B cell (primary cell): ENCODE data around the gene PCGF5. TPM values are rescaled to one million over a fixed set of nuclear protein-coding genes. Genes with fewer than 3 reads are reported as not detected.

Experiments
- ATAC-seq: fragments of 200-7000 bp; cut with Tn5 transposase; one replicate; pipeline ENCODE4 v1.10.0; 2021; ENCODE audit warnings: low read depth, mild to moderate bottlenecking, moderate number of reproducible peaks, moderate library complexity
- CTCF ChIA-PET: fragments of 350-600 bp; sonication (Branson Sonifier 250); formaldehyde crosslinking; loops from one replicate; lab custom pipeline; 2021; ENCODE audit warnings: antibody characterized with exemption, inconsistent platforms; lab: Charles Lee
- POLR2A ChIA-PET: fragments of 350-600 bp; sonication (Branson Sonifier 250); formaldehyde crosslinking; loops from one replicate; lab custom pipeline; 2021; ENCODE audit warnings: antibody characterized with exemption; lab: Charles Lee
- DNase-seq: peaks from one replicate; pipeline ENCODE4 v3.0.0; 2013
- H2AFZ ChIP-seq: 2 replicates; pipeline ENCODE4 v1.6.1; 2012; ENCODE audit warnings: mild to moderate bottlenecking, low read depth, low read length; ENCODE audit not compliant: insufficient read depth, poor library complexity, severe bottlenecking
- H3K27ac ChIP-seq, 2 donors: 1 replicate in 1 of 2; 2 replicates in 1 of 2; pipeline ENCODE4 v1.5.1; 2012 to 2013; ENCODE audit warnings: low read length in 2 of 2, mild to moderate bottlenecking in 2 of 2, moderate library complexity in 1 of 2
- H3K27me3 ChIP-seq, 4 experiments: fragments of 200-600 bp in 1 of 4; sonication (generic) in 1 of 4; replicated peaks in 1 of 4; 1 replicate in 2 of 4; 2 replicates in 2 of 4; pipeline versions ENCODE4 v1.6.1 to v1.7.0; 2013 to 2016; ENCODE audit warnings: low read length in 3 of 4, mild to moderate bottlenecking in 2 of 4, mixed read lengths in 1 of 4, moderate library complexity in 1 of 4; ENCODE audit not compliant: insufficient read depth in 4 of 4, control insufficient read depth in 3 of 4; ENCODE audit errors: control extremely low read depth in 1 of 4
- H3K36me3 ChIP-seq, 2 experiments: replicated peaks in 1 of 2; 1 replicate in 1 of 2; 2 replicates in 1 of 2; pipeline versions ENCODE4 v1.6.1 to v1.7.1; 2013; ENCODE audit warnings: low read length in 1 of 2; ENCODE audit not compliant: insufficient read depth in 2 of 2, control insufficient read depth in 1 of 2; ENCODE audit errors: control extremely low read depth in 1 of 2, extremely low read depth in 1 of 2
- H3K4me1 ChIP-seq, 2 donors: fragments of 200-600 bp in 1 of 2; sonication (generic) in 1 of 2; 1 replicate in 1 of 2; 2 replicates in 1 of 2; pipeline versions ENCODE4 v1.5.1 to v1.6.1; 2013 to 2017; ENCODE audit warnings: low read length in 2 of 2; ENCODE audit not compliant: control insufficient read depth in 2 of 2, insufficient read depth in 2 of 2
- H3K4me2 ChIP-seq: replicated peaks from 2 replicates; pipeline ENCODE3; 2012; ENCODE audit warnings: mild to moderate bottlenecking, low read depth, low read length; ENCODE audit not compliant: poor library complexity, severe bottlenecking
- H3K4me3 ChIP-seq, 5 experiments: fragments of 200-600 bp in 1 of 5; sonication (generic) in 1 of 5; 1 replicate in 3 of 5; 2 replicates in 2 of 5; pipeline versions ENCODE4 v1.5.1 to v1.7.0; 2011 to 2016; ENCODE audit warnings: low read length in 4 of 5, mild to moderate bottlenecking in 4 of 5, low read depth in 2 of 5, control low read depth in 1 of 5, moderate library complexity in 1 of 5; ENCODE audit not compliant: insufficient read depth in 1 of 5; ENCODE audit errors: control extremely low read depth in 1 of 5, extremely low read depth in 1 of 5
- H3K79me2 ChIP-seq: fragments of 200-600 bp; sonication (generic); one replicate; pipeline ENCODE4 v1.6.0; 2016; ENCODE audit warnings: low read length; ENCODE audit not compliant: control insufficient read depth, insufficient read depth
- H3K9ac ChIP-seq: fragments of 200-600 bp; sonication (generic); 2 replicates; pipeline ENCODE4 v1.6.1; 2017; ENCODE audit warnings: mild to moderate bottlenecking, low read length, moderate library complexity
- H3K9me3 ChIP-seq, 3 donors: one replicate each; pipeline versions ENCODE4 v1.6.1 to v1.7.1; 2013; ENCODE audit warnings: low read length in 2 of 3; ENCODE audit not compliant: control insufficient read depth in 2 of 3, insufficient read depth in 1 of 3; ENCODE audit errors: control extremely low read depth in 1 of 3
- H4K20me1 ChIP-seq: 2 replicates; pipeline ENCODE4 v1.6.0; 2012; ENCODE audit warnings: mild to moderate bottlenecking, low read length; ENCODE audit not compliant: insufficient read depth, control insufficient read depth, poor library complexity, severe bottlenecking
- H3K27ac Mint-ChIP-seq: one replicate; pipeline ENCODE4 v1.8.0; 2021; ENCODE audit warnings: mixed read lengths
- H3K27me3 Mint-ChIP-seq: one replicate; pipeline ENCODE4 v1.8.0; 2021; ENCODE audit warnings: mixed read lengths
- H3K4me1 Mint-ChIP-seq: one replicate; pipeline ENCODE4 v1.8.0; 2021; ENCODE audit warnings: mixed read lengths
- H3K4me3 Mint-ChIP-seq: one replicate; pipeline ENCODE4 v1.8.0; 2021; ENCODE audit warnings: mixed read lengths
- H3K9me3 Mint-ChIP-seq: one replicate; pipeline ENCODE4 v1.8.0; 2022; ENCODE audit warnings: mixed read lengths; ENCODE audit not compliant: insufficient read depth
- EZH2 ChIP-seq: IDR thresholded peaks from 2 replicates; pipeline ENCODE4 v1.6.1; 2012; ENCODE audit warnings: borderline replicate concordance, low read depth, mild to moderate bottlenecking, moderate library complexity, low read length; ENCODE audit not compliant: insufficient read depth, poor library complexity, severe bottlenecking
- WGBS: methylation state at CpG from one replicate; pipeline ENCODE4 v1.1.5; 2013; ENCODE audit warnings: missing lambda C conversion rate; ENCODE audit not compliant: insufficient coverage; 5-methylcytosine and 5-hydroxymethylcytosine counted together
- intact Hi-C: fragments of 100-400 bp; cut with micrococcal nuclease; formaldehyde crosslinking; loops from one replicate; pipeline ENCODE4 v1.10.0; 2022
- polyA plus RNA-seq: library from polyadenylated mRNA; depleted of rRNA; stranded (reverse); fragments of >200 nt; gene quantifications from 2 replicates; pipeline ENCODE4 v1.2.3, GENCODE V29; 2012
- total RNA-seq, 2 donors: library from RNA; stranded (reverse); fragments of 120-200 nt in 1 of 2; gene quantifications; 1 replicate in 1 of 2; 2 replicates in 1 of 2; pipeline versions ENCODE4 v1.2.3 to v1.2.4, GENCODE V29; 2013 to 2022
- TF ChIP-seq, protein P1 (sequence below): fragments of 200-600 bp; IDR thresholded peaks from one replicate; pipeline ENCODE4 v1.8.0; 2022; ENCODE audit warnings: antibody characterized with exemption, mild to moderate bottlenecking

The PCGF5 gene
- total and polyA plus RNA-seq, 2 donors (not counting 1 experiment from before 2014, with no cell fraction given) = 37.6 to 102 TPM

DNA sequence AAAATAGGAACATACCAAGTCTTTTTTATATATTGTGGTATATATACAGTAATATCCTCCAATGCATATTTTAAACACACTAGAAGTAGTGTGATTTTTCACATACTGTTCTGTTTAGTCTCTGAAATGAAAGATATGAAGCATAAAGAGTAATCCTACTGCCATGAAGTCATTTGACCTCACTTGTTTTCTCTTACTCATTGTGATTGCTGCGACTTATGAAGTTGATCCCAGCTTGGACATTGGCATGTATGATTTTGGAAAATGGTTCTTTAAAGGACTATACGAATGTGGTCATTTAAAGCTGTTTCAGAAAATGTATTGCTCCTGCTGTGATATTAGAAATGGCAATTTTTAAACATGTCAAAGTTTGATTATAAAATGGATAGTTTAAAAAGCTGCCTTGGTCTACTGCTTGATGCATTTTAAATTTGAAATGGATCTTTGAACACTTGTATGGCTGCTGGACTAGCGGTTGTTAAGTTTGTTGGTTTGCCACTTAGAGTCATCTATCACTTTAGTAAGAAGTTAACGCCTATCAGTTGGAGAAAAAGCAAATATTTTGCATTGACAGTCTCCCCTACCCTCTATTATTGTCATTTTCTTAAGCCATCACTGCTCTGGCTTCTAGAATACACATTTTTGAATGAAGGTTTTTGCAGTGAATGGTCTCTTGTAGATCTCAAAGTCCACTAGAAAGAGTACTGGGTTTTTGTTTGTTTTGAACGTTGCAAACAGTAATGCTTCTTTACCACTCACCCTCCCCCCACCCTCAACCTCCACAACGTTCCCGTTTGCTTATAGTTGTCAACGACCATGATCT, 881 bp upstream of the PCGF5 start:
- Mint-ChIP-seq H3K4me1 (peaks cover 70% of the 10 kb centered on the region), H3K27me3 (no peaks in the 10 kb centered on the region), H3K27ac (peak overlapping the region; percentile 97), H3K4me3 (peak overlapping the region; percentile 87), H3K9me3 (no peaks in the 10 kb centered on the region)
- peaks cover 89% of the 10 kb centered on the region for H3K79me2 ChIP-seq
- peak overlapping the region in 4 of 5 experiments; percentile 27 to 67 (median 47) for H3K4me3 ChIP-seq
- peaks cover 22% of the 10 kb centered on the region for H4K20me1 ChIP-seq
- peak overlapping the region; percentile 60 to 80 for H3K27ac ChIP-seq
- whole genome bisulfite sequencing = 40% methylated on average over 5 of the region's 8 CpGs
- ChIA-PET POLR2A (interaction anchor here (3.6 to 4.9 kb wide), 2 partner anchors 18 to 57 kb away, joined by 18 to 39 read pairs; no protein-coding TSS in a partner anchor), CTCF (interaction anchor here (0.9 to 2.8 kb wide), 10 partner anchors 14 to 213 kb away, joined by 3 to 16 read pairs (median 5); no protein-coding TSS in a partner anchor)
- peak overlapping the region; percentile 87 for H3K4me2 ChIP-seq
- H3K36me3 ChIP-seq = peaks cover 0 to 7% of the 10 kb centered on the region in 2 experiments
- DNase-seq (no peak), ATAC-seq (no peak)
- intact Hi-C loops = loop anchor here (1.0 to 10.0 kb wide), 7 partner anchors 9 to 705 kb away; partner anchors contain the start of genes BTAF1 and HECTD2
- H3K9me3 ChIP-seq = no peaks in the 10 kb centered on the region
- TF ChIP-seq EZH2 = no peak
- TF ChIP-seq, protein P1, sequence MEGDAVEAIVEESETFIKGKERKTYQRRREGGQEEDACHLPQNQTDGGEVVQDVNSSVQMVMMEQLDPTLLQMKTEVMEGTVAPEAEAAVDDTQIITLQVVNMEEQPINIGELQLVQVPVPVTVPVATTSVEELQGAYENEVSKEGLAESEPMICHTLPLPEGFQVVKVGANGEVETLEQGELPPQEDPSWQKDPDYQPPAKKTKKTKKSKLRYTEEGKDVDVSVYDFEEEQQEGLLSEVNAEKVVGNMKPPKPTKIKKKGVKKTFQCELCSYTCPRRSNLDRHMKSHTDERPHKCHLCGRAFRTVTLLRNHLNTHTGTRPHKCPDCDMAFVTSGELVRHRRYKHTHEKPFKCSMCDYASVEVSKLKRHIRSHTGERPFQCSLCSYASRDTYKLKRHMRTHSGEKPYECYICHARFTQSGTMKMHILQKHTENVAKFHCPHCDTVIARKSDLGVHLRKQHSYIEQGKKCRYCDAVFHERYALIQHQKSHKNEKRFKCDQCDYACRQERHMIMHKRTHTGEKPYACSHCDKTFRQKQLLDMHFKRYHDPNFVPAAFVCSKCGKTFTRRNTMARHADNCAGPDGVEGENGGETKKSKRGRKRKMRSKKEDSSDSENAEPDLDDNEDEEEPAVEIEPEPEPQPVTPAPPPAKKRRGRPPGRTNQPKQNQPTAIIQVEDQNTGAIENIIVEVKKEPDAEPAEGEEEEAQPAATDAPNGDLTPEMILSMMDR = no peak
- H2AFZ ChIP-seq = peak overlapping the region; percentile 71
- H3K27me3 ChIP-seq = no peaks in the 10 kb centered on the region
- peaks cover 39 to 44% of the 10 kb centered on the region in 2 donors for H3K4me1 ChIP-seq
- H3K9ac ChIP-seq = peak overlapping the region; percentile 63
